SK-N-SH treated with all-trans-retinoic acid at 6 μM for 48 hours (cell line): Measurements from ENCODE around the gene CCM2L.

Experiments used
- ARNTL ChIP-seq: fragments of 450-650 bp; formaldehyde crosslinking; IDR thresholded peaks from 2 replicates; pipeline ENCODE4 v1.5.0; 2020; ENCODE audit warnings: low read depth, mild to moderate bottlenecking, moderate library complexity, borderline replicate concordance
- CREB5 ChIP-seq: fragments of 250-450 bp; sonication (Bioruptor Pico); IDR thresholded peaks from 2 replicates; pipeline ENCODE4 v1.5.1; 2020; ENCODE audit warnings: low read depth, mild to moderate bottlenecking, moderate library complexity
- CSDC2 ChIP-seq: fragments of 250-450 bp; sonication (Bioruptor Pico); IDR thresholded peaks from 2 replicates; pipeline ENCODE4 v1.5.0; 2020; ENCODE audit warnings: mild to moderate bottlenecking, moderate library complexity
- CSRNP3 ChIP-seq: fragments of 250-450 bp; sonication (Bioruptor Pico); IDR thresholded peaks from 2 replicates; pipeline ENCODE4 v1.5.1; 2021; ENCODE audit warnings: mild to moderate bottlenecking, moderate library complexity
- ESRRG ChIP-seq: fragments of 250-450 bp; sonication (Bioruptor Pico); IDR thresholded peaks from 2 replicates; pipeline ENCODE4 v1.6.1; 2021; ENCODE audit warnings: mild to moderate bottlenecking
- OSR1 ChIP-seq: fragments of 250-450 bp; sonication (Bioruptor Pico); IDR thresholded peaks from 2 replicates; pipeline ENCODE4 v1.8.0; 2022; ENCODE audit warnings: moderate library complexity, mild to moderate bottlenecking, inconsistent platforms
- PATZ1 ChIP-seq: fragments of 250-450 bp; sonication (Bioruptor Pico); IDR thresholded peaks from 2 replicates; pipeline ENCODE4 v1.8.0; 2020; ENCODE audit warnings: mild to moderate bottlenecking, moderate library complexity, borderline replicate concordance
- SNAI2 ChIP-seq: fragments of 250-450 bp; sonication (Bioruptor Pico); IDR thresholded peaks from 2 replicates; pipeline ENCODE4 v1.5.0; 2020; ENCODE audit warnings: mild to moderate bottlenecking, moderate library complexity
- TSHZ2 ChIP-seq: fragments of 250-450 bp; sonication (Bioruptor Pico); IDR thresholded peaks from 2 replicates; pipeline ENCODE4 v1.5.0; 2020; ENCODE audit warnings: mild to moderate bottlenecking, moderate library complexity
- ZC3H10 ChIP-seq: fragments of 250-450 bp; sonication (Bioruptor Pico); IDR thresholded peaks from 2 replicates; pipeline ENCODE4 v1.5.1; 2021; ENCODE audit warnings: mild to moderate bottlenecking, moderate library complexity
- ZNF70 ChIP-seq: fragments of 450-650 bp; formaldehyde crosslinking; IDR thresholded peaks from 2 replicates; pipeline ENCODE4 v1.5.0; 2020; ENCODE audit warnings: mild to moderate bottlenecking, moderate library complexity
- ZNF8 ChIP-seq: fragments of 450-650 bp; formaldehyde crosslinking; IDR thresholded peaks from 2 replicates; pipeline ENCODE4 v1.5.0; 2020; ENCODE audit warnings: mild to moderate bottlenecking, moderate library complexity

- TF ChIP-seq CREB5 (CRISPR knock-in tag) (no peak), CSRNP3 (CRISPR knock-in tag) (no peak), ESRRG (CRISPR knock-in tag) (no peak), ZNF8 (CRISPR knock-in tag) (no peak), CSDC2 (CRISPR knock-in tag) (no peak), ZC3H10 (CRISPR knock-in tag) (no peak), PATZ1 (CRISPR knock-in tag) (no peak), ZNF70 (no peak), TSHZ2 (CRISPR knock-in tag) (no peak), ARNTL (CRISPR knock-in tag) (no peak), OSR1 (CRISPR knock-in tag) (no peak), SNAI2 (CRISPR knock-in tag) (no peak)
Measured at GRCh38 chr20:32006053-32006452, 4.2 kb upstream of the CCM2L start.
